SK-N-SH (cell line): ENCODE results near the gene DYRK1A.

ENCODE experiments used
- CTCF ChIP-seq: fragments of 200-600 bp; sonication (generic); IDR thresholded peaks from 2 replicates; pipeline ENCODE4 v1.6.1; 2017; ENCODE audit warnings: antibody characterized with exemption, mild to moderate bottlenecking, moderate library complexity
- EP300 ChIP-seq, 2 experiments: IDR thresholded peaks; 2 replicates each; pipeline versions ENCODE4 v1.4.0 to v1.6.1; 2012; ENCODE audit warnings: borderline replicate concordance in 1 of 2, low read depth in 1 of 2, low read length in 1 of 2
- FOXM1 ChIP-seq: IDR thresholded peaks from 2 replicates; pipeline ENCODE4 v1.4.0; 2012; ENCODE audit warnings: low read depth, mild to moderate bottlenecking
- RAD21 ChIP-seq: IDR thresholded peaks from 2 replicates; pipeline ENCODE4 v1.6.1; 2012; ENCODE audit warnings: mild to moderate bottlenecking, low read length
- SIN3A ChIP-seq: IDR thresholded peaks from 2 replicates; pipeline ENCODE4 v1.6.1; 2012; ENCODE audit warnings: low read depth, mild to moderate bottlenecking, low read length, moderate library complexity, borderline replicate concordance
- TF ChIP-seq, protein P1 (sequence below): IDR thresholded peaks from 2 replicates; pipeline ENCODE4 v1.6.1; 2012; ENCODE audit warnings: mild to moderate bottlenecking, low read depth, low read length, moderate library complexity
- TF ChIP-seq, protein P2 (sequence below): IDR thresholded peaks from 2 replicates; pipeline ENCODE4 v1.4.0; 2012; ENCODE audit warnings: low read depth

GRCh38 chr21:37532868-37533780 is 166.6 kb downstream of the DYRK1A start:
- TF ChIP-seq CTCF (no peak), EP300 (IDR thresholded peaks at IDR 0.05; ENCODE audit: borderline replicate concordance in 1 of 2, low read depth in 1 of 2, low read length in 1 of 2) (no peak), RAD21 (no peak), SIN3A (no peak), FOXM1 (no peak)
- TF ChIP-seq, protein P1, sequence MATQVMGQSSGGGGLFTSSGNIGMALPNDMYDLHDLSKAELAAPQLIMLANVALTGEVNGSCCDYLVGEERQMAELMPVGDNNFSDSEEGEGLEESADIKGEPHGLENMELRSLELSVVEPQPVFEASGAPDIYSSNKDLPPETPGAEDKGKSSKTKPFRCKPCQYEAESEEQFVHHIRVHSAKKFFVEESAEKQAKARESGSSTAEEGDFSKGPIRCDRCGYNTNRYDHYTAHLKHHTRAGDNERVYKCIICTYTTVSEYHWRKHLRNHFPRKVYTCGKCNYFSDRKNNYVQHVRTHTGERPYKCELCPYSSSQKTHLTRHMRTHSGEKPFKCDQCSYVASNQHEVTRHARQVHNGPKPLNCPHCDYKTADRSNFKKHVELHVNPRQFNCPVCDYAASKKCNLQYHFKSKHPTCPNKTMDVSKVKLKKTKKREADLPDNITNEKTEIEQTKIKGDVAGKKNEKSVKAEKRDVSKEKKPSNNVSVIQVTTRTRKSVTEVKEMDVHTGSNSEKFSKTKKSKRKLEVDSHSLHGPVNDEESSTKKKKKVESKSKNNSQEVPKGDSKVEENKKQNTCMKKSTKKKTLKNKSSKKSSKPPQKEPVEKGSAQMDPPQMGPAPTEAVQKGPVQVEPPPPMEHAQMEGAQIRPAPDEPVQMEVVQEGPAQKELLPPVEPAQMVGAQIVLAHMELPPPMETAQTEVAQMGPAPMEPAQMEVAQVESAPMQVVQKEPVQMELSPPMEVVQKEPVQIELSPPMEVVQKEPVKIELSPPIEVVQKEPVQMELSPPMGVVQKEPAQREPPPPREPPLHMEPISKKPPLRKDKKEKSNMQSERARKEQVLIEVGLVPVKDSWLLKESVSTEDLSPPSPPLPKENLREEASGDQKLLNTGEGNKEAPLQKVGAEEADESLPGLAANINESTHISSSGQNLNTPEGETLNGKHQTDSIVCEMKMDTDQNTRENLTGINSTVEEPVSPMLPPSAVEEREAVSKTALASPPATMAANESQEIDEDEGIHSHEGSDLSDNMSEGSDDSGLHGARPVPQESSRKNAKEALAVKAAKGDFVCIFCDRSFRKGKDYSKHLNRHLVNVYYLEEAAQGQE, result no peak
- TF ChIP-seq, protein P2, sequence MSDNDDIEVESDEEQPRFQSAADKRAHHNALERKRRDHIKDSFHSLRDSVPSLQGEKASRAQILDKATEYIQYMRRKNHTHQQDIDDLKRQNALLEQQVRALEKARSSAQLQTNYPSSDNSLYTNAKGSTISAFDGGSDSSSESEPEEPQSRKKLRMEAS, result no peak
